Astrocyte (in vitro differentiated cells and primary cell): ENCODE data around the gene FBXW8.

ENCODE experiments used
- EZH2 ChIP-seq: IDR thresholded peaks from 2 replicates; pipeline ENCODE4 v1.6.1; 2012; ENCODE audit warnings: mild to moderate bottlenecking, low read length, inconsistent platforms; ENCODE audit not compliant: insufficient read depth
- TF ChIP-seq, protein P1 (sequence below): IDR thresholded peaks from 2 replicates; pipeline ENCODE4 v1.5.1; 2011; ENCODE audit warnings: low read depth, mild to moderate bottlenecking, inconsistent platforms, low read length, moderate library complexity; ENCODE audit not compliant: insufficient read depth

DNA sequence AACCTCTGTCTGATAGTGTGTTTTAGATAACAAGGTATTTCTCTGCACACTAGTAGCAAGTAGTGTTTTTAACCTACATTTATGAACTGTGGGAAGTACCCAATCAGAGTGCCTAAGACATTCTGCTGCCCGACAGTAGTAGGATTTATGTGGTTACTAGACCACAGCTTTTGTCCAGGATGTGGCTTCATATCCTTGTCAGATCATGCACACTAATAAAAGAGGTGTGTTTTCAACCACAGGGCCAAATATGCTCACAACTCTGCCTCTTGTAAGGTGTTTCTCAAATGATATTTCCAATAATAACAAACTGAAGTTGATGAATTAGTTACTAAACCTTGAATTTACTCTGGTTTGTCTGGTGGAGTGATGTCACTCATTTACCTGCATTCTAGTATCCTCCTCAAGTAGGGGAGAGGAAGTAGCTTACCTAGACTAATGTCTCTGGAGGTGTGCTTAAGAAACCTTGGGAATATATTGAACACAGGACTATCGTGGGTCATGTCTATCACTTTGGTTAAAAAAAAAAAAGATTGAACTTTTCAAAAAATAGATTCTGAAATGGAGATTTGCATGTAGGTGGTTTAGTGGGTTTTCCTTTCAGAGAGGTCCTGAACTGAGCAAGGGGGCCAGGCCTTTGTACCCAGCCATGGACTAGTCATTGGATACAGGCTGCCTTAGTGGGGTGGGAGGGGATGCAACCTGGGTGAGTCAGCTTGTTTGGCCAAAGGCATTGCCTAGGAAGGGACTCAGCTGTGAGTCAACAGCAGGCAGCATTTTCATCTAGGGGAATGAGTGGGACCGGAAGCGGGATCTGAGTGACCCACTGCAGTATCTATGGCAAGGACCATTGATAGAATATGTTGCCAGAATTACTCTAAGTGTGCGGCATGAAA lies 14.1 kb downstream of the FBXW8 start:
- TF ChIP-seq, protein P1, sequence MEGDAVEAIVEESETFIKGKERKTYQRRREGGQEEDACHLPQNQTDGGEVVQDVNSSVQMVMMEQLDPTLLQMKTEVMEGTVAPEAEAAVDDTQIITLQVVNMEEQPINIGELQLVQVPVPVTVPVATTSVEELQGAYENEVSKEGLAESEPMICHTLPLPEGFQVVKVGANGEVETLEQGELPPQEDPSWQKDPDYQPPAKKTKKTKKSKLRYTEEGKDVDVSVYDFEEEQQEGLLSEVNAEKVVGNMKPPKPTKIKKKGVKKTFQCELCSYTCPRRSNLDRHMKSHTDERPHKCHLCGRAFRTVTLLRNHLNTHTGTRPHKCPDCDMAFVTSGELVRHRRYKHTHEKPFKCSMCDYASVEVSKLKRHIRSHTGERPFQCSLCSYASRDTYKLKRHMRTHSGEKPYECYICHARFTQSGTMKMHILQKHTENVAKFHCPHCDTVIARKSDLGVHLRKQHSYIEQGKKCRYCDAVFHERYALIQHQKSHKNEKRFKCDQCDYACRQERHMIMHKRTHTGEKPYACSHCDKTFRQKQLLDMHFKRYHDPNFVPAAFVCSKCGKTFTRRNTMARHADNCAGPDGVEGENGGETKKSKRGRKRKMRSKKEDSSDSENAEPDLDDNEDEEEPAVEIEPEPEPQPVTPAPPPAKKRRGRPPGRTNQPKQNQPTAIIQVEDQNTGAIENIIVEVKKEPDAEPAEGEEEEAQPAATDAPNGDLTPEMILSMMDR: no peak
- TF ChIP-seq EZH2: no peak
